Pancreas (tissue), 10 donors: ENCODE results near the gene INPP4B. TPM values are rescaled to one million over a fixed set of nuclear protein-coding genes. Genes with fewer than 3 reads are reported as not detected.
A peak's percentile ranks its signal among the peaks of the same experiment; 100 is the strongest.

ENCODE experiments used
- ATAC-seq, 4 donors: fragments of 200-7000 bp; cut with Tn5 transposase; one replicate each; pipeline versions ENCODE4 v1.8.0 to v1.9.1; 2020; ENCODE audit warnings: mild to moderate bottlenecking in 4 of 4, moderate library complexity in 4 of 4
- DNase-seq, 6 donors: peaks; one replicate each; pipeline ENCODE4 v3.0.0-alpha.2; 2020
- FAIRE-seq: peaks from 2 replicates; lab custom pipeline; 2012; peaks lifted over from hg19 to GRCh38; lab: Jason Lieb, UNC
- H3K27ac ChIP-seq, 4 donors: fragments of 200-600 bp; sonication (generic); 1 replicate in 3 of 4; 2 replicates in 1 of 4; pipeline versions ENCODE4 v1.5.0 to v1.8.0; 2020
- H3K27me3 ChIP-seq, 4 donors: fragments of 200-600 bp; one replicate each; pipeline ENCODE4 v1.8.0; 2021
- H3K36me3 ChIP-seq, 3 donors: fragments of 200-600 bp; sonication (generic) in 1 of 3; one replicate each; pipeline versions ENCODE4 v1.5.0 to v1.8.0; 2020 to 2021
- H3K4me1 ChIP-seq, 3 donors: fragments of 200-600 bp; one replicate each; pipeline ENCODE4 v1.8.0; 2021
- H3K4me3 ChIP-seq, 4 donors: fragments of 200-600 bp; sonication (generic) in 2 of 4; one replicate each; pipeline versions ENCODE4 v1.5.0 to v1.8.0; 2020 to 2021
- H3K9me3 ChIP-seq, 4 donors: fragments of 200-600 bp; one replicate each; pipeline ENCODE4 v1.8.0; 2021
- WGBS, 2 donors: extraction: QIAGEN DNeasy Blood & Tissue Kit; methylation state at CpG; one replicate each; pipeline ENCODE4 v1.1.7; 2013; 5-methylcytosine and 5-hydroxymethylcytosine counted together
- intact Hi-C, 3 donors: fragments of 100-400 bp; cut with DNase I; formaldehyde crosslinking; loops; one replicate each; pipeline versions ENCODE4 v1.11.1 to v1.14.2; 2022
- polyA plus RNA-seq, 2 donors: library from polyadenylated mRNA; stranded (reverse); fragments of 200-250 nt; gene quantifications; one replicate each; pipeline ENCODE4 v1.2.3, GENCODE V29; 2013
- total RNA-seq, 6 donors: library from RNA; stranded (reverse); fragmentation: NEBNext Ultra II Directional in 4 of 6; extraction: Animal tissue kit (Norgen Biotek cat#: 25700) in 4 of 6; gene quantifications; one replicate each; pipeline versions ENCODE4 v1.2.1 to v1.2.4, GENCODE V29; 2021 to 2023
- TF ChIP-seq, protein P1 (sequence below), 4 donors: fragments of 200-600 bp; sonication (generic) in 3 of 4; IDR thresholded peaks; one replicate each; pipeline versions ENCODE4 v1.5.0 to v1.8.0; 2021; ENCODE audit warnings: antibody characterized with exemption in 4 of 4
- donor health status: healthy with polysubstance abuse.
- donor health status: DM: no; HTN: no; CAD: no; lungs with moderate emphysema.
- donor health status: DM: no; HTN: no; CAD: no.
- donor health status: control.
- donor health status: control.
- donor health status: Bipolar disorder and iron deficiency.
- donor health status: DM: yes; HTN: yes; CAD: no.
- donor health status: DM: no; HTN: no; CAD: no.
- donor health status: DM: no; HTN: no; CAD: no.
- donor health status: DM: yes; HTN: yes; CAD: no.

Gene INPP4B
- 10 to 100 TPM in 2 of 6 donors, 1 to 10 TPM in 4; 3.9 to 12.9 (median 6.9) TPM for total RNA-seq
- polyA plus RNA-seq: 1 to 10 TPM; 1.2 to 1.7 TPM

DNA sequence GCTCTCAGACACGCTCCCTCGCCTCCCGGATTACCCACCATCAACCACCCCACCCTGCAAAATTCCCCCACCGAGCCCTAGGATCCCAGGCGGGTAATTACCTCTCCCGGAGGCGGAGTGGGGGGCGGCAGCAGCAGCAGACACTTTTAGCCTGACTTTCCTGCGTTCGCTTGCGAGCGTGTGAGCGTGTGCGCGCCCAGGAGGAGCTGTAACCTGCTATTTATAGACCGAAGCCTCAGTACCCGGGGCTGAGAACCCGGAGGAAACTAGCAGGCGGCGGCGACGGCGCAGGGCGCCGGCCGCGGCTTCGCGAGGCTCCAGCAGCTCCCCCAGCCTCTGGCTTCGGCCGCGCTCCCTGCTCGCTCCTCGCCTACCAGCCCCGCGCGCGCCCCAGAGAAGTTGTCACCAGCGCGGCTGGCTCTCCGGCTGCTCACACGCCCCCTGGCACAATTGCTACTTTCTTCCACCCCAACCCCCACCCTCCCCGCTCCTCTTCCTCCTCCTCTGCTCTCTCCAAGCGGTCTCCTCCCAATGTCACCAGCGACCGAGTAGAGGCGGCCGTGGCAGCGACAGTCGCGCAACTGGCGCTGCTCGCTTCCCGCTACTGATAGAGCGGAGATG is at the start of gene INPP4B:
Gene INPP4B (minus strand): TSS at position 194 of the 621 bp plus-strand sequence.
- 0% methylated on average over 50 to 55 of the region's 55 CpGs for WGBS, 2 donors
- DNase-seq (peak; percentile 16 to 81 (median 46)), ATAC-seq (peak; percentile 73 to 84 (median 78)), FAIRE-seq (no peak)
- intact Hi-C loops: loop anchor here in 2 of 3 donors (10.0 kb wide), 1 partner anchor 721 kb away; no protein-coding TSS in a partner anchor
- no peaks in the 10 kb centered on the region for H3K36me3 ChIP-seq
- TF ChIP-seq, protein P1, sequence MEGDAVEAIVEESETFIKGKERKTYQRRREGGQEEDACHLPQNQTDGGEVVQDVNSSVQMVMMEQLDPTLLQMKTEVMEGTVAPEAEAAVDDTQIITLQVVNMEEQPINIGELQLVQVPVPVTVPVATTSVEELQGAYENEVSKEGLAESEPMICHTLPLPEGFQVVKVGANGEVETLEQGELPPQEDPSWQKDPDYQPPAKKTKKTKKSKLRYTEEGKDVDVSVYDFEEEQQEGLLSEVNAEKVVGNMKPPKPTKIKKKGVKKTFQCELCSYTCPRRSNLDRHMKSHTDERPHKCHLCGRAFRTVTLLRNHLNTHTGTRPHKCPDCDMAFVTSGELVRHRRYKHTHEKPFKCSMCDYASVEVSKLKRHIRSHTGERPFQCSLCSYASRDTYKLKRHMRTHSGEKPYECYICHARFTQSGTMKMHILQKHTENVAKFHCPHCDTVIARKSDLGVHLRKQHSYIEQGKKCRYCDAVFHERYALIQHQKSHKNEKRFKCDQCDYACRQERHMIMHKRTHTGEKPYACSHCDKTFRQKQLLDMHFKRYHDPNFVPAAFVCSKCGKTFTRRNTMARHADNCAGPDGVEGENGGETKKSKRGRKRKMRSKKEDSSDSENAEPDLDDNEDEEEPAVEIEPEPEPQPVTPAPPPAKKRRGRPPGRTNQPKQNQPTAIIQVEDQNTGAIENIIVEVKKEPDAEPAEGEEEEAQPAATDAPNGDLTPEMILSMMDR (IDR thresholded peaks at IDR 0.05): no peak
- no peaks in the 10 kb centered on the region for H3K4me1 ChIP-seq
- H3K4me3 ChIP-seq: peak within 1 kb of the TSS; percentile 33 to 65 (median 46)
- H3K9me3 ChIP-seq: no peaks in the 10 kb centered on the region
- peak within 1 kb of the TSS in 2 of 4 donors; percentile 46 to 53 for H3K27ac ChIP-seq
- peaks cover 0 to 3% (median 0%) of the 10 kb centered on the region in 4 donors for H3K27me3 ChIP-seq

GRCh38 chr4:142893012-142893411 is 46.9 kb upstream of the INPP4B start:
- Histone ChIP-seq H3K36me3 (no peaks in the 10 kb centered on the region), H3K4me1 (no peaks in the 10 kb centered on the region), H3K27me3 (no peaks in the 10 kb centered on the region), H3K27ac (no peak overlapping the region), H3K4me3 (no peak overlapping the region), H3K9me3 (no peaks in the 10 kb centered on the region)
- FAIRE-seq (no peak), DNase-seq (no peak), ATAC-seq (no peak)
- TF ChIP-seq, protein P1 (IDR thresholded peaks at IDR 0.05): no peak
- WGBS, 2 donors: 73 to 76% methylated on average over 3 of the region's 3 CpGs
- intact Hi-C loops: no loop called here

DNA sequence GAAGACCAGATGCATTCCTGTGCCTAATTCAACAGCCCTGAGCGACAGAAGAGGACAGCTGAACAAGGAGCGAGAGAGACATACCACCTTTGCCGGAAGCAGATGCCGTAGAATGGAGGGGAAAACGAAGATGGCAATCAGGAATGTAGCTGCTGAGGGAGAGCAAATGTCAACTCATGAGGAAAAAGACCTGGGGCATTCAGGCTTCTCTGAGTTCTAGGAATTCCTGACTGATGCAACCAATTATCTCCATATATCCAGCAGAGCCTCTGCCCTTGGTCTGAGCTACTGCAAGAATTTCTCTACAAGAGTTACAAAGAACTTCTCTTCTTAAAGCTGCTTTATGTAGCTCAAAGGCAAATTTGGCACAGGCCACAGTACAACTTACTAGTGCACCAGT is 40.5 kb upstream of the INPP4B start:
- ATAC-seq (no peak), DNase-seq (no peak), FAIRE-seq (no peak)
- no peak overlapping the region for H3K27ac ChIP-seq
- H3K4me1 ChIP-seq: no peaks in the 10 kb centered on the region
- intact Hi-C loops: no loop called here
- 84% methylated on average over 5 of the region's 5 CpGs for WGBS, 2 donors
- no peak overlapping the region for H3K4me3 ChIP-seq
- no peaks in the 10 kb centered on the region for H3K9me3 ChIP-seq
- H3K27me3 ChIP-seq: no peaks in the 10 kb centered on the region
- H3K36me3 ChIP-seq: no peaks in the 10 kb centered on the region
- TF ChIP-seq, protein P1 (IDR thresholded peaks at IDR 0.05): no peak

DNA sequence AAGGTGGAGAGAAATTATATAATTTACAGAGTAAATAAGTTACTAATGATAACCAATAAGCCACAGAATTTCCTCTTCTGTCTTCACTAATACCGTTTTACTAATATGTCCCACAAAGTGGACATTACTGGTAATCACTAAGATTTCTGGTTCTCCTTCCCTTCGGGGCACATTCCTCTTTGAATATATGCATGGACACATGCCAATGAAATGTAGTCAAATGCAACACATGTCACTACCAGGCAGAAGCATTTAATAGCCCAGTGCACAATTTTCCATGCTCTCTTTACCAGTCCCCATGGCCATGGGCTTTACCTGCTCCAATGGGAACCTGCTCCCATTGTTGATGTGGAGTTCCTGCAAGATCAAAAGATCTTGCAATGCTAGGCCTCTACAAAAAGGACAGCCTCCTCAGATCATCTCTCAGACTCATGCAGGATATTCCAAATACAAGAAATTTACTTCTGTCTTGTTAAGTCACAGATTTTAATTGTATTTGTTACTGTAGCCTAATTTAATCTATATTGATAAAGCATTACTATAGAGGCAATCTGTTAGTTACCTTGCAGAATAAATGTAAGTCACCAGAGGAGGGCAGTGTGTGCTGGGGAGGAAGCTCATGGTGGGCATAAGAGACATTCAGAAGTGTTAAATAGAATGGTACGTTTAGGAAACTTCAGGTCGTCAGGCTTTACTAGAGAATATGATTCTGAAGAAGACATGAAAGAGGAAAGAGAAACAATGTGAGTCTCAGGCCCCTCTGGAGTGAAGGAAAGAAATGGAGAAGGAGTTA is 37.1 kb upstream of the INPP4B start:
- TF ChIP-seq, protein P1 (IDR thresholded peaks at IDR 0.05): no peak
- Histone ChIP-seq H3K4me3 (no peak overlapping the region), H3K9me3 (no peaks in the 10 kb centered on the region), H3K27ac (no peak overlapping the region), H3K4me1 (no peaks in the 10 kb centered on the region), H3K27me3 (no peaks in the 10 kb centered on the region), H3K36me3 (no peaks in the 10 kb centered on the region)
- 30 to 39% methylated on average over 4 of the region's 4 CpGs for WGBS, 2 donors
- no peak for DNase-seq
- no peak for FAIRE-seq
- intact Hi-C loops: no loop called here
- peak in 3 of 4 donors; percentile 38 to 52 (median 50) for ATAC-seq
